OCI-M2 (cell line): ENCODE measurements around the gene ARHGAP31.
"Not testable (repeated sequence)": the region's sequence is repeated elsewhere in the genome, so short reads cannot be mapped to it uniquely, and the experiment has no call there.

Experiments used
- DNase-seq: peaks from one replicate; lab custom pipeline; 2025; ENCODE audit not compliant: unreplicated experiment; lab: John Stamatoyannopoulos, UW

Gene ARHGAP31

GRCh38 chr3:119318876-119319275 lies 24.7 kb downstream of the ARHGAP31 start:
- no peak for DNase-seq

GRCh38 chr3:119319311-119319710 lies 25.1 kb downstream of the ARHGAP31 start:
- DNase-seq, result no peak

- DNase-seq, result not testable (repeated sequence)
Measured at GRCh38 chr3:119320785-119321184, 26.6 kb downstream of the ARHGAP31 start.

GRCh38 chr3:119322021-119322834 lies 28.0 kb downstream of the ARHGAP31 start:
- no peak for DNase-seq

- DNase-seq, result peak; percentile 53
Measured at GRCh38 chr3:119322835-119323722, 28.9 kb downstream of the ARHGAP31 start.

GRCh38 chr3:119323723-119324085 lies 29.5 kb downstream of the ARHGAP31 start:
- DNase-seq, result no peak

GRCh38 chr3:119324899-119325298 lies 30.7 kb downstream of the ARHGAP31 start:
- DNase-seq, result no peak

GRCh38 chr3:119326976-119327375 lies 32.8 kb downstream of the ARHGAP31 start:
- no peak for DNase-seq

- DNase-seq, result no peak
Measured at GRCh38 chr3:119329551-119329950, 35.4 kb downstream of the ARHGAP31 start.

GRCh38 chr3:119330181-119330580 lies 36.0 kb downstream of the ARHGAP31 start:
- DNase-seq, result no peak

GRCh38 chr3:119330858-119331257 lies 36.7 kb downstream of the ARHGAP31 start:
- DNase-seq, result no peak

GRCh38 chr3:119331661-119332060 lies 37.5 kb downstream of the ARHGAP31 start:
- no peak for DNase-seq

GRCh38 chr3:119333773-119334509 lies 39.8 kb downstream of the ARHGAP31 start:
- no peak for DNase-seq

GRCh38 chr3:119336823-119337222 lies 42.6 kb downstream of the ARHGAP31 start:
- DNase-seq, result no peak

- DNase-seq, result not testable (repeated sequence)
Measured at GRCh38 chr3:119337407-119337806, 43.2 kb downstream of the ARHGAP31 start.

GRCh38 chr3:119338754-119339153 lies 44.6 kb downstream of the ARHGAP31 start:
- no peak for DNase-seq

- DNase-seq, result no peak
Measured at GRCh38 chr3:119340014-119340413, 45.8 kb downstream of the ARHGAP31 start.

GRCh38 chr3:119340446-119340845 lies 46.3 kb downstream of the ARHGAP31 start:
- no peak for DNase-seq

GRCh38 chr3:119342176-119342575 lies 48.0 kb downstream of the ARHGAP31 start:
- DNase-seq, result no peak

GRCh38 chr3:119343719-119344118 lies 49.5 kb downstream of the ARHGAP31 start:
- DNase-seq, result no peak

- no peak for DNase-seq
Measured at GRCh38 chr3:119346076-119346496, 51.9 kb downstream of the ARHGAP31 start.
